Gastrocnemius medialis (tissue), 4 donors: ENCODE measurements around the gene COL10A1.

Experiments
- POLR2A ChIP-seq, 2 donors: fragments of 450-650 bp; IDR thresholded peaks; one replicate each; pipeline ENCODE4 v1.6.1; 2017; ENCODE audit warnings: antibody characterized with exemption in 2 of 2, mild to moderate bottlenecking in 2 of 2, moderate library complexity in 2 of 2
- TF ChIP-seq, protein P1 (sequence below), 5 experiments: fragments of 450-650 bp in 3 of 5; fragments of 200-600 bp in 2 of 5; sonication (generic) in 2 of 5; IDR thresholded peaks in 4 of 5; conservative IDR thresholded peaks in 1 of 5; 1 replicate in 4 of 5; 2 replicates in 1 of 5; pipeline ENCODE4 v1.5.1; 2016 to 2019; ENCODE audit warnings: antibody characterized with exemption in 5 of 5, mild to moderate bottlenecking in 3 of 5, moderate library complexity in 3 of 5

DNA sequence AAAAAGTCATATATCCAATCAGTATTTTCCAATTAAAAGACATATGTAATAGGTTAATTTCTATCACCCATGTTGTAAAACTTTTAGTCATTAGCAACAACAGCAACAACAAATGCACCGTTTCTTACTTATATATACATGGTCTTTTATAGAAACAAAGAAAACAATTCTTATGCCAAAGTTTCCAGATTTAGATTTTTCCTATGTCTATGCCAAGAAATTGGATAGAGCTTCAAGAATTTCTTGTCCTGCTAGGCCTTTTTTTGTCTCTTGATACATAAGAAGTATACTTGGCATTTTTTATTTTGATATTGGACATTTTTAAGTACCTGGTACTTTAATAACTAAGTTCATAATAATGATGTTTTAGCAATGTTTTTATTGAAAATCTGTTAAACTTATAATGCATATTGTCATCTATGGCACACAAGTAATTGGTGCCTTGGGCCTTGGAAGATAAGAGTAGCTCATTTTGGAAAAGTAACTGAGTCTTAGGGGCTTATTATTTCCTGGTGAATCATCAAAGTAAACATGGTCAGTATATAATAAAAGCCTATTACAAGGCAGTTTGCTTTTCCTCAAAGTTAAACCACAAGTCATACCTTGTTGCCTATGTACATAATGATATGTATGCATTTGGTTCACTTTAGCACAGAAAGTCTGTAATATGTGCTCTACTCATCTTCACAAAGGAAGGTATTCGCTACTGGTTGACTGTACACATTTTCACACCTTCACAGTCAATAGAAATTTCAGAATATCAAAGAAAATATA, 55.1 kb downstream of the COL10A1 start:
- TF ChIP-seq, protein P1, sequence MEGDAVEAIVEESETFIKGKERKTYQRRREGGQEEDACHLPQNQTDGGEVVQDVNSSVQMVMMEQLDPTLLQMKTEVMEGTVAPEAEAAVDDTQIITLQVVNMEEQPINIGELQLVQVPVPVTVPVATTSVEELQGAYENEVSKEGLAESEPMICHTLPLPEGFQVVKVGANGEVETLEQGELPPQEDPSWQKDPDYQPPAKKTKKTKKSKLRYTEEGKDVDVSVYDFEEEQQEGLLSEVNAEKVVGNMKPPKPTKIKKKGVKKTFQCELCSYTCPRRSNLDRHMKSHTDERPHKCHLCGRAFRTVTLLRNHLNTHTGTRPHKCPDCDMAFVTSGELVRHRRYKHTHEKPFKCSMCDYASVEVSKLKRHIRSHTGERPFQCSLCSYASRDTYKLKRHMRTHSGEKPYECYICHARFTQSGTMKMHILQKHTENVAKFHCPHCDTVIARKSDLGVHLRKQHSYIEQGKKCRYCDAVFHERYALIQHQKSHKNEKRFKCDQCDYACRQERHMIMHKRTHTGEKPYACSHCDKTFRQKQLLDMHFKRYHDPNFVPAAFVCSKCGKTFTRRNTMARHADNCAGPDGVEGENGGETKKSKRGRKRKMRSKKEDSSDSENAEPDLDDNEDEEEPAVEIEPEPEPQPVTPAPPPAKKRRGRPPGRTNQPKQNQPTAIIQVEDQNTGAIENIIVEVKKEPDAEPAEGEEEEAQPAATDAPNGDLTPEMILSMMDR (IDR thresholded peaks at IDR 0.05 in 4 of 5, conservative IDR thresholded peaks at IDR 0.05 in 1 of 5), result no peak
- no peak for TF ChIP-seq POLR2A (IDR thresholded peaks at IDR 0.05)
